ENCODE results near the gene FAM219A. TPM values are rescaled to one million over a fixed set of nuclear protein-coding genes. Genes with fewer than 3 reads are reported as not detected.

Gene FAM219A
- total RNA-seq, 4 donors from 2014 or later, result 2.3 to 33.0 (median 14.9) TPM

DNA sequence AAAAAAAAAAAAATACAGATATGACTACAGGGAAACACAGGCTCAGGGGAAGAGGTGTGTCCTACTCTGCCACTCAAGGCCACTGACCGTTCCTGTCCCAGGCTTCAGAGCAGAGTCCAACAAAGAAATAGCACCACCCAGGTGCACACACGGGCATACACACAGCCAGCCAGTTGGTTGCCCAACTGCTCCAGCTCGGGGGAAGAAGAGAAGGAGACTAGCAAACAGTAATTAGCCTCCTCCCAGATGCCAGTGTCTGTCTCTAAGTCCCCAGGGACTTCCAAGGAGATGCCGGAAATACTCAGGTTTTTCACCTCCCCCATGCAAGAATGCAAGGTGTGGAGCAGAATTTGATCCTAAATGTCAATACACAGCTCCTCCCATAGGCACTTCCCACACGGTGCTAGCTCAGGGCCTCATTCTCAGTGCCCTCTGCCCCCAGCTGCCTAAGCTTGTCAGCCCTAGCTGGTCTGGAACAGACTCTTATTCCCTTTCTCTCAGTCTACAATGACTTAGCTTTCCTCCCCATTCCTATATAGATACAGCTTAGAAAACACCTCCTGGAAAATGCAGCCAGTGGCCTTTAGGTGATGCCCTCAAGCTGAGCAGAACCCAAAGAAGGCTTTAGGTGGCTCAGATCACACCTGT is 83.3 kb downstream of the FAM219A start:
- TF ChIP-seq POLR2A (IDR thresholded peaks at IDR 0.05), result no peak
- TF ChIP-seq, protein P1, sequence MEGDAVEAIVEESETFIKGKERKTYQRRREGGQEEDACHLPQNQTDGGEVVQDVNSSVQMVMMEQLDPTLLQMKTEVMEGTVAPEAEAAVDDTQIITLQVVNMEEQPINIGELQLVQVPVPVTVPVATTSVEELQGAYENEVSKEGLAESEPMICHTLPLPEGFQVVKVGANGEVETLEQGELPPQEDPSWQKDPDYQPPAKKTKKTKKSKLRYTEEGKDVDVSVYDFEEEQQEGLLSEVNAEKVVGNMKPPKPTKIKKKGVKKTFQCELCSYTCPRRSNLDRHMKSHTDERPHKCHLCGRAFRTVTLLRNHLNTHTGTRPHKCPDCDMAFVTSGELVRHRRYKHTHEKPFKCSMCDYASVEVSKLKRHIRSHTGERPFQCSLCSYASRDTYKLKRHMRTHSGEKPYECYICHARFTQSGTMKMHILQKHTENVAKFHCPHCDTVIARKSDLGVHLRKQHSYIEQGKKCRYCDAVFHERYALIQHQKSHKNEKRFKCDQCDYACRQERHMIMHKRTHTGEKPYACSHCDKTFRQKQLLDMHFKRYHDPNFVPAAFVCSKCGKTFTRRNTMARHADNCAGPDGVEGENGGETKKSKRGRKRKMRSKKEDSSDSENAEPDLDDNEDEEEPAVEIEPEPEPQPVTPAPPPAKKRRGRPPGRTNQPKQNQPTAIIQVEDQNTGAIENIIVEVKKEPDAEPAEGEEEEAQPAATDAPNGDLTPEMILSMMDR (IDR thresholded peaks at IDR 0.05), result no peak
- Histone ChIP-seq H3K4me1 (peaks cover 0 to 3% of the 10 kb centered on the region in 2 donors), H3K27me3 (no peaks in the 10 kb centered on the region), H3K9me3 (no peaks in the 10 kb centered on the region), H3K4me3 (no peak overlapping the region), H3K27ac (no peak overlapping the region), H3K36me3 (no peaks in the 10 kb centered on the region)
- intact Hi-C loops (cut with DNase I; ENCODE audit: low total_unique reads), result no loop called here
- DNase-seq, result no peak

DNA sequence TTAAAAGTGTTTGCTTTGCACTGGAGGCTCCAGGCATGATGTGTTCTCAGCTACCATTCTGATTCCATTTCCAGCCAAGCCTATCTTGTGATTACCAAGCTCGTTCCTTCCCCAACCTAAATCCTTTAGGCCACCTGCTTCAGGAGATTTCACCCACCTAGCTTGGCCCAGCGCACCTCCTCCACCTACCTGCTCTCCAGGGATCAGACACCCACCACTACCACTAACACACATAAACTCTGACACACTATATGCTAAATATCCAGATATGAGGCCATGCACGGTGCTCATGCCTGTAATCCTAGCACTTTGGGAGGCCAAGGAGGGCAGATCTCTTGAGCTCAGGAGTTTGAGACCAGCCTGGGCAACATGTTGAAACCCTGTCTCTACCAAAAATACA is 84.0 kb downstream of the FAM219A start:
- intact Hi-C loops (cut with DNase I; ENCODE audit: low total_unique reads), result no loop called here
- Histone ChIP-seq H3K4me1 (no peaks in the 10 kb centered on the region), H3K27ac (no peak overlapping the region), H3K27me3 (no peaks in the 10 kb centered on the region), H3K4me3 (no peak overlapping the region), H3K9me3 (no peaks in the 10 kb centered on the region), H3K36me3 (no peaks in the 10 kb centered on the region)
- no peak for DNase-seq
- TF ChIP-seq POLR2A (IDR thresholded peaks at IDR 0.05), result no peak
- TF ChIP-seq, protein P1 (IDR thresholded peaks at IDR 0.05), result no peak

DNA sequence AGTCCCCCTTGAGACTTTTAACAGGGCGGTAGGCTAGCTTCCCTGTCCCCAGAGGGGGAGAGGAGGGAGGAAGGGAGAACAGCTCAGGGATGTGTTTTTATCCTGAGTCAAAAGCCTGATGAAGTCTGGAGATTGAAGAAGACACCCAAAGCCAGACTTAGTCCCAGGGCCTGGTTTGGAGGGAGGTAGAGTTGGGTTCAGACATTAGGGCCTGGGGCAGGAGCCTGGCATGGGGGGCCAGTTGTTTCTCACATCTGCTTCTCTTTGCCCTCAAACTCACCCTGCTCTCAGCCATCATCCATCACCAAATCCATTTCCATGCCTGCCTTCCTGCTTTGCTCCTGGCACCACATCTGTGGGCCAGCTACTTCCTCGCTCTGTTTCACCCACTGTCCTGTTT is 84.6 kb downstream of the FAM219A start:
- Histone ChIP-seq H3K36me3 (no peaks in the 10 kb centered on the region), H3K4me3 (no peak overlapping the region), H3K9me3 (no peaks in the 10 kb centered on the region), H3K4me1 (no peaks in the 10 kb centered on the region), H3K27me3 (no peaks in the 10 kb centered on the region), H3K27ac (no peak overlapping the region)
- TF ChIP-seq, protein P1 (IDR thresholded peaks at IDR 0.05), result no peak
- TF ChIP-seq POLR2A (IDR thresholded peaks at IDR 0.05), result no peak
- intact Hi-C loops (cut with DNase I; ENCODE audit: low total_unique reads), result no loop called here
- no peak for DNase-seq

DNA sequence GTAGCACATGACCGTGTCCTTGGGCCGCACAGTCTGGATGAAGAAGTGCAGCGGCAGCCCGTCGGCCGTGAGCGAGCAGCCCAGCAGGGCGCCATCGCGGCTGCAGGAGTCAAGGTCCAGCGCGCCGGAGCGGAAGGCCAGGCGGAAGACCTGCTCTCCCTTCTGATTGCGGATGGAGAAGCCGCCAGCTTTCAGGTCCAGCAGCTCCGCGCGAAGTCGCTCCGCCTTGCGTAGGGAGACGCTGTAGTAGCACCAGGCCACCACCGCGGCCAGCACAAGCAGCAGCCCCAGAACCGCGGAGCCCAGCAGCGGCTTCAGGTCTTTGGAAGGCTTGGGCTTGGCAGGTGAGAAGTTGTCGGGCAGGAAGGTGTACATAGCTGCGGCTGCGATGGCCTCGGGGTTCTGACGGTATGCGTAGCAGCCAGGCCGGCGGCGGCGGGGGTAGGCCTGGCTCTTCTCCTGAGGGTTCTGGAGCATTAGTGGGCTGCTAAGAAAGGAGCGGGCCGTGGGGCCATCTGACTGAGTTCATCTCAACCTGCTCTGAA is 85.8 kb downstream of the FAM219A start:
- Histone ChIP-seq H3K36me3 (no peaks in the 10 kb centered on the region), H3K27ac (no peak overlapping the region), H3K9me3 (no peaks in the 10 kb centered on the region), H3K27me3 (no peaks in the 10 kb centered on the region), H3K4me1 (no peaks in the 10 kb centered on the region), H3K4me3 (no peak overlapping the region)
- no peak for TF ChIP-seq POLR2A (IDR thresholded peaks at IDR 0.05)
- TF ChIP-seq, protein P1 (IDR thresholded peaks at IDR 0.05), result no peak
- intact Hi-C loops (cut with DNase I; ENCODE audit: low total_unique reads), result no loop called here
- DNase-seq, result no peak

DNA sequence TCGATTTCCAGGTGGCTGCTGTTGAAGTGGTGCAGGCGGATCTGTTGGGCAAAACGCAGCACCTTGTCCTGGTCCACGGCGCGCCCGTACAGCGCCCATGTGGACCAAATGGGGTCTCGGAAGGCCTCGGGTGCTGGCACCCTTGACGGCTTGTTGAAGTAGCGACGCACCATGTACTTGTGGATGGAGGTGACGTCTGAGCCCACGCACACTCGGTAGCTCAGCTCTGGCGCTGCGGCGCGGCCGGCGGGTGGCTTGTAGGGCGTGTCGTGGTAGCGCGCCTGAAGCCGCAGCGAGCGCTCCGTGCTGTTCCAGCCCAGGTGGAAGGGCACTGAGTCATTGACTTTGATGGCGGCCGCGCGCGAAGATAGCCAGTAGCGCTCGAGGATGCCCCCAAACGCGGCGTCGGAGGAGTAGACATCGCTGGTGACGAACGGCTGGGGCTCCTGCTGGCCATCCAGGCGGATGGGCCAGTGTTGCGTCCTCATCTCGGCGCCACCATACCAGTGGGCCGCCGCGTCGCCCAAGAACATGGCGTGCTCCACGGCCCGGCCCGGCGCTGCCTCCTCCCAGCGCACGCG is 86.4 kb downstream of the FAM219A start:
- no peaks in the 10 kb centered on the region for H3K4me1 ChIP-seq
- H3K4me3 ChIP-seq, result no peak overlapping the region
- no peak overlapping the region for H3K27ac ChIP-seq
- no peaks in the 10 kb centered on the region for H3K9me3 ChIP-seq
- no peaks in the 10 kb centered on the region for H3K27me3 ChIP-seq
- intact Hi-C loops (cut with DNase I; ENCODE audit: low total_unique reads), result no loop called here
- DNase-seq, result no peak
- H3K36me3 ChIP-seq, result no peaks in the 10 kb centered on the region
- TF ChIP-seq, protein P1 (IDR thresholded peaks at IDR 0.05), result no peak

All from uterus (tissue), 4 donors.